HepG2 (cell line): ENCODE data around the gene SNX9. TPM values are rescaled to one million over a fixed set of nuclear protein-coding genes. Genes with fewer than 3 reads are reported as not detected.

Source experiments
- ARID3A ChIP-seq: IDR thresholded peaks from 2 replicates; pipeline ENCODE4 v1.6.1; 2012; ENCODE audit warnings: low read depth, low read length, improper control_type of control experiment
- ELK4 ChIP-seq: sonication (generic); formaldehyde crosslinking; IDR thresholded peaks from 2 replicates; pipeline ENCODE4 v1.9.0; 2021; ENCODE audit warnings: missing genetic modification reagents, borderline replicate concordance
- EP300 ChIP-seq, 3 experiments: sonication (generic) in 1 of 3; formaldehyde crosslinking in 1 of 3; IDR thresholded peaks; 2 replicates each; pipeline versions ENCODE4 v1.5.1 to v1.6.1; 2011 to 2020; ENCODE audit warnings: low read depth in 2 of 3, low read length in 2 of 3, borderline replicate concordance in 1 of 3, improper control_type of control experiment in 1 of 3, mild to moderate bottlenecking in 1 of 3, missing genetic modification reagents in 1 of 3, moderate library complexity in 1 of 3
- GTF2F1 ChIP-seq: fragments of 150-350 bp; IDR thresholded peaks from 2 replicates; pipeline ENCODE4 v1.6.1; 2014; ENCODE audit warnings: low read length
- HBP1 ChIP-seq: IDR thresholded peaks from 2 replicates; pipeline ENCODE4 v1.6.1; 2016; ENCODE audit warnings: low read depth, control low read depth
- HNRNPLL ChIP-seq: fragments of 200-400 bp; formaldehyde crosslinking; IDR thresholded peaks from 2 replicates; pipeline ENCODE4 v1.6.1; 2017; ENCODE audit warnings: mild to moderate bottlenecking, low read depth, low read length; ENCODE audit not compliant: poor library complexity, severe bottlenecking
- JUNB ChIP-seq: sonication (generic); formaldehyde crosslinking; IDR thresholded peaks from 2 replicates; pipeline ENCODE4 v1.8.0; 2022; ENCODE audit warnings: missing genetic modification reagents, mild to moderate bottlenecking, borderline replicate concordance
- PPARG ChIP-seq: conservative IDR thresholded peaks from 2 replicates; pipeline ENCODE4 v1.6.1; 2016; ENCODE audit warnings: missing biosample characterization, missing genetic modification reagents
- RAD21 ChIP-seq: fragments of 450-650 bp; formaldehyde crosslinking; IDR thresholded peaks from 2 replicates; pipeline ENCODE4 v1.5.0; 2020; ENCODE audit warnings: mild to moderate bottlenecking
- TCF7 ChIP-seq: sonication (generic); IDR thresholded peaks from 2 replicates; pipeline ENCODE4 v1.6.1; 2016; ENCODE audit warnings: antibody characterized with exemption, low read depth
- THAP11 ChIP-seq: IDR thresholded peaks from 2 replicates; pipeline ENCODE4 v1.6.1; 2016; ENCODE audit warnings: missing biosample characterization, missing genetic modification reagents
- THAP8 ChIP-seq: sonication (generic); formaldehyde crosslinking; IDR thresholded peaks from 2 replicates; pipeline ENCODE4 v1.5.1; 2020; ENCODE audit warnings: missing genetic modification reagents, mild to moderate bottlenecking, borderline replicate concordance
- ZNF251 ChIP-seq: sonication (generic); formaldehyde crosslinking; IDR thresholded peaks from 2 replicates; pipeline ENCODE4 v1.9.0; 2021; ENCODE audit warnings: mild to moderate bottlenecking, missing genetic modification reagents
- ZNF333 ChIP-seq: sonication (generic); formaldehyde crosslinking; IDR thresholded peaks from 2 replicates; pipeline ENCODE4 v1.4.0; 2020; ENCODE audit warnings: mild to moderate bottlenecking, missing genetic modification reagents, borderline replicate concordance
- ZNF337 ChIP-seq: sonication (generic); formaldehyde crosslinking; IDR thresholded peaks from 2 replicates; pipeline ENCODE4 v1.5.1; 2020; ENCODE audit warnings: missing genetic modification reagents, low read depth, mild to moderate bottlenecking, borderline replicate concordance
- polyA plus RNA-seq, 8 experiments: library from polyadenylated mRNA; depleted of rRNA in 3 of 8; stranded (reverse) in 7 of 8; unstranded in 1 of 8; fragments of >200 nt; fragmentation: Illumina TruSeq in 4 of 8; extraction: Trizol in 4 of 8; gene quantifications; 2 replicates each; pipeline versions ENCODE4 v1.2.1 to v1.2.3, GENCODE V29; 2011 to 2016; ENCODE audit warnings: low read depth in 4 of 8, missing spikeins in 1 of 8, mixed read lengths in 1 of 8; ENCODE audit not compliant: insufficient read depth in 1 of 8
- total RNA-seq, 5 experiments: library from RNA; depleted of rRNA; stranded (reverse); fragments of >200 nt; fragmentation: Illumina TruSeq; extraction: Trizol; gene quantifications; 2 replicates each; pipeline ENCODE4 v1.2.3, GENCODE V29; 2016; ENCODE audit warnings: low read depth in 1 of 5
- TF ChIP-seq, protein P1 (sequence below): sonication (generic); formaldehyde crosslinking; conservative IDR thresholded peaks from 2 replicates; pipeline ENCODE4 v1.4.0; 2020; ENCODE audit warnings: missing genetic modification reagents
- TF ChIP-seq, protein P2 (sequence below): sonication (generic); formaldehyde crosslinking; conservative IDR thresholded peaks from 2 replicates; pipeline ENCODE4 v1.8.0; 2022; ENCODE audit warnings: low read depth, missing genetic modification reagents
- TF ChIP-seq, protein P3 (sequence below): sonication (generic); formaldehyde crosslinking; IDR thresholded peaks from 2 replicates; pipeline ENCODE4 v1.8.0; 2022; ENCODE audit warnings: missing genetic modification reagents, mild to moderate bottlenecking, borderline replicate concordance

SNX9 gene
- total and polyA plus RNA-seq, 2 of the 13 experiments (the other 11 are each of a cell fraction or from before 2014, with no cell fraction given): 21.9 to 36.0 TPM

DNA sequence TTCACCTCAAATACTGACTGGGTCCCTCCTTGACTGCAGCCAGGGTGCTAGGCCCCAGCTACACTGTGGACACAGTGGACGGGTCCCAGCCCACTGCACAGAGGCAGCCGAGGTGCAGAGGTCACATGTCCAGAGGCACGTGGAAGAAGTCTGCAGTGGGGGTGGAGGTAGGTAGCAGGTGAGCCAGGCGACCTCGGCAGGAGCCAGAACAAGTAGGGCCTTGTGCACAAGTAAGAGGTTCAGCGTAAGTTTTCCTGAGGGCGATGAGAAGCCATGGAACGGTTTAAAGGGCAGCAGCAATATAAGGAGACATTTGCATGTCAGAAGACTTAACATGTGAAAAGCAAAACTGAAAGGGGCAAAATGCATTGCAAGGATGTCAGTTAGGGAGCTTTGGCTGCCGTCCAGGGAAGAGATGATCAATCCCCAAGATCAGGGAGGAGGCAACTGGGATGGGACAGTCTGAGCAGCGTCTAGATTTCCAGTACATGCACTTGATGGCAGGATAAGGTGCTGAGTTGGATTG lies 49.7 kb upstream of the SNX9 start (continued):
- TF ChIP-seq HNRNPLL (no peak), RAD21 (CRISPR knock-in tag) (no peak), ZNF251 (no peak), ZNF333 (no peak), EP300 (IDR thresholded peaks at IDR 0.05; ENCODE audit: low read depth in 2 of 2, low read length in 2 of 2) (no peak), EP300 (CRISPR knock-in tag; IDR thresholded peaks at IDR 0.05; ENCODE audit: borderline replicate concordance) (no peak), THAP8 (CRISPR knock-in tag) (no peak), PPARG (CRISPR knock-in tag) (no peak), GTF2F1 (no peak), JUNB (CRISPR knock-in tag) (no peak), ELK4 (CRISPR knock-in tag) (no peak), ARID3A (no peak), THAP11 (no peak; the same call in 1 of the 2 replicates), ZNF337 (no peak), TCF7 (no peak), HBP1 (CRISPR knock-in tag) (no peak)
- TF ChIP-seq, protein P1, sequence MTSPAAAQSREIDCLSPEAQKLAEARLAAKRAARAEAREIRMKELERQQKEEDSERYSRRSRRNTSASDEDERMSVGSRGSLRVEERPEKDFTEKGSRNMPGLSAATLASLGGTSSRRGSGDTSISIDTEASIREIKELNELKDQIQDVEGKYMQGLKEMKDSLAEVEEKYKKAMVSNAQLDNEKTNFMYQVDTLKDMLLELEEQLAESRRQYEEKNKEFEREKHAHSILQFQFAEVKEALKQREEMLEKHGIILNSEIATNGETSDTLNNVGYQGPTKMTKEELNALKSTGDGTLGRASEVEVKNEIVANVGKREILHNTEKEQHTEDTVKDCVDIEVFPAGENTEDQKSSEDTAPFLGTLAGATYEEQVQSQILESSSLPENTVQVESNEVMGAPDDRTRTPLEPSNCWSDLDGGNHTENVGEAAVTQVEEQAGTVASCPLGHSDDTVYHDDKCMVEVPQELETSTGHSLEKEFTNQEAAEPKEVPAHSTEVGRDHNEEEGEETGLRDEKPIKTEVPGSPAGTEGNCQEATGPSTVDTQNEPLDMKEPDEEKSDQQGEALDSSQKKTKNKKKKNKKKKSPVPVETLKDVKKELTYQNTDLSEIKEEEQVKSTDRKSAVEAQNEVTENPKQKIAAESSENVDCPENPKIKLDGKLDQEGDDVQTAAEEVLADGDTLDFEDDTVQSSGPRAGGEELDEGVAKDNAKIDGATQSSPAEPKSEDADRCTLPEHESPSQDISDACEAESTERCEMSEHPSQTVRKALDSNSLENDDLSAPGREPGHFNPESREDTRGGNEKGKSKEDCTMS: no peak
- TF ChIP-seq, protein P2, sequence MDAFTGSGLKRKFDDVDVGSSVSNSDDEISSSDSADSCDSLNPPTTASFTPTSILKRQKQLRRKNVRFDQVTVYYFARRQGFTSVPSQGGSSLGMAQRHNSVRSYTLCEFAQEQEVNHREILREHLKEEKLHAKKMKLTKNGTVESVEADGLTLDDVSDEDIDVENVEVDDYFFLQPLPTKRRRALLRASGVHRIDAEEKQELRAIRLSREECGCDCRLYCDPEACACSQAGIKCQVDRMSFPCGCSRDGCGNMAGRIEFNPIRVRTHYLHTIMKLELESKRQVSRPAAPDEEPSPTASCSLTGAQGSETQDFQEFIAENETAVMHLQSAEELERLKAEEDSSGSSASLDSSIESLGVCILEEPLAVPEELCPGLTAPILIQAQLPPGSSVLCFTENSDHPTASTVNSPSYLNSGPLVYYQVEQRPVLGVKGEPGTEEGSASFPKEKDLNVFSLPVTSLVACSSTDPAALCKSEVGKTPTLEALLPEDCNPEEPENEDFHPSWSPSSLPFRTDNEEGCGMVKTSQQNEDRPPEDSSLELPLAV (CRISPR knock-in tag): no peak
- TF ChIP-seq, protein P3, sequence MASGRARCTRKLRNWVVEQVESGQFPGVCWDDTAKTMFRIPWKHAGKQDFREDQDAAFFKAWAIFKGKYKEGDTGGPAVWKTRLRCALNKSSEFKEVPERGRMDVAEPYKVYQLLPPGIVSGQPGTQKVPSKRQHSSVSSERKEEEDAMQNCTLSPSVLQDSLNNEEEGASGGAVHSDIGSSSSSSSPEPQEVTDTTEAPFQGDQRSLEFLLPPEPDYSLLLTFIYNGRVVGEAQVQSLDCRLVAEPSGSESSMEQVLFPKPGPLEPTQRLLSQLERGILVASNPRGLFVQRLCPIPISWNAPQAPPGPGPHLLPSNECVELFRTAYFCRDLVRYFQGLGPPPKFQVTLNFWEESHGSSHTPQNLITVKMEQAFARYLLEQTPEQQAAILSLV (CRISPR knock-in tag): no peak
